MM.1S (cell line): ENCODE measurements around the gene MSL3.
A peak's percentile ranks its signal among the peaks of the same experiment; 100 is the strongest.

ENCODE experiments used
- CTCF ChIP-seq: fragments of 300-600 bp; sonication (generic); IDR thresholded peaks from 2 replicates; pipeline ENCODE4 v1.5.1; 2016; ENCODE audit warnings: antibody characterized with exemption, low read length, mixed read lengths
- EZH2 ChIP-seq: fragments of 300-600 bp; sonication (generic); optimal IDR thresholded peaks from 2 replicates; pipeline ENCODE3; 2017; ENCODE audit warnings: low read depth, mild to moderate bottlenecking, antibody characterized with exemption, low read length, mixed read lengths
- EZH2phosphoT487 ChIP-seq: fragments of 300-600 bp; sonication (generic); IDR thresholded peaks from 2 replicates; pipeline ENCODE4 v1.6.1; 2018; ENCODE audit warnings: antibody characterized with exemption, low read length

GRCh38 chrX:11724122-11725017, 33.7 kb upstream of the MSL3 start:
- no peak for TF ChIP-seq EZH2
- TF ChIP-seq CTCF = peak; percentile 61
- TF ChIP-seq EZH2phosphoT487 = no peak
